Measurements from ENCODE around the gene APOD.
"Not testable (repeated sequence)": the region's sequence is repeated elsewhere in the genome, so short reads cannot be mapped to it uniquely, and the experiment has no call there.

APOD gene

GRCh38 chr3:195591852-195592251 lies 8.1 kb upstream of the APOD start:
- no peak for FAIRE-seq
- no peak for DNase-seq (ENCODE audit: insufficient read length, low spot score)
- TF ChIP-seq CTCF (IDR thresholded peaks at IDR 0.05; ENCODE audit: insufficient read depth, missing control alignments) = no peak

GRCh38 chr3:195591220-195591619 lies 7.5 kb upstream of the APOD start:
- TF ChIP-seq CTCF (IDR thresholded peaks at IDR 0.05; ENCODE audit: insufficient read depth, missing control alignments) = no peak
- DNase-seq (ENCODE audit: insufficient read length, low spot score) (no peak), FAIRE-seq (no peak)

- DNase-seq (ENCODE audit: insufficient read length, low spot score); FAIRE-seq: not testable (repeated sequence)
These were observed 6.6 kb upstream of the APOD start for GRCh38 chr3:195590381-195590780.

GRCh38 chr3:195589796-195590195 lies 6.1 kb upstream of the APOD start:
- not testable (repeated sequence) for FAIRE-seq; DNase-seq (ENCODE audit: insufficient read length, low spot score)

- TF ChIP-seq CTCF (IDR thresholded peaks at IDR 0.05; ENCODE audit: insufficient read depth, missing control alignments) = no peak
- FAIRE-seq (no peak), DNase-seq (ENCODE audit: insufficient read length, low spot score) (no peak)
These were observed 4.1 kb upstream of the APOD start for GRCh38 chr3:195587824-195588223.

- no peak for FAIRE-seq
- no peak for DNase-seq (ENCODE audit: insufficient read length, low spot score)
- TF ChIP-seq CTCF (IDR thresholded peaks at IDR 0.05; ENCODE audit: insufficient read depth, missing control alignments) = no peak
These were observed 3.7 kb upstream of the APOD start for GRCh38 chr3:195587406-195587805.

GRCh38 chr3:195584543-195584870 lies 767 bp upstream of the APOD start:
- DNase-seq (ENCODE audit: insufficient read length, low spot score) (no peak), FAIRE-seq (no peak)
- TF ChIP-seq CTCF (IDR thresholded peaks at IDR 0.05; ENCODE audit: insufficient read depth, missing control alignments) = no peak

- TF ChIP-seq CTCF (IDR thresholded peaks at IDR 0.05; ENCODE audit: insufficient read depth, missing control alignments) = no peak
- no peak for DNase-seq (ENCODE audit: insufficient read length, low spot score)
- FAIRE-seq = no peak
These were observed 793 bp downstream of the APOD start for GRCh38 chr3:195582947-195583346.

All from D721Med (cell line).